Muscle of leg (tissue), 11 donors: ENCODE data around the gene GPR27. TPM values are rescaled to one million over a fixed set of nuclear protein-coding genes. Genes with fewer than 3 reads are reported as not detected.

Source experiments
- DNase-seq: peaks from one replicate; pipeline ENCODE4 v3.0.0; 2013
- H3K27ac ChIP-seq: one replicate; pipeline ENCODE4 v1.5.1; 2013; ENCODE audit warnings: mild to moderate bottlenecking, low read length, control low read depth
- H3K27me3 ChIP-seq: one replicate; pipeline ENCODE4 v1.6.1; 2013; ENCODE audit warnings: low read length; ENCODE audit not compliant: control insufficient read depth, insufficient read depth
- H3K36me3 ChIP-seq: one replicate; pipeline ENCODE4 v1.6.1; 2013; ENCODE audit warnings: low read length; ENCODE audit not compliant: control insufficient read depth, insufficient read depth
- H3K4me1 ChIP-seq: one replicate; pipeline ENCODE4 v1.6.1; 2013; ENCODE audit warnings: low read length; ENCODE audit not compliant: control insufficient read depth, insufficient read depth
- H3K4me3 ChIP-seq: one replicate; pipeline ENCODE4 v1.5.1; 2013; ENCODE audit warnings: low read length, control low read depth
- H3K9me3 ChIP-seq: replicated peaks from 2 replicates; pipeline ENCODE4 v1.6.1; 2013; ENCODE audit warnings: low read depth, low read length; ENCODE audit not compliant: control insufficient read depth
- WGBS: methylation state at CpG from one replicate; pipeline ENCODE4 v1.1.5; 2013; ENCODE audit warnings: missing lambda C conversion rate; ENCODE audit not compliant: insufficient coverage; 5-methylcytosine and 5-hydroxymethylcytosine counted together
- polyA plus RNA-seq, 8 donors: library from polyadenylated mRNA; unstranded; fragments of 120-200 nt; gene quantifications; one replicate each; pipeline versions ENCODE4 v1.2.1 to v1.2.3, GENCODE V29; 2013; ENCODE audit warnings: inconsistent platforms in 1 of 8, low replicate concordance in 1 of 8; ENCODE audit not compliant: insufficient read length in 8 of 8, insufficient read depth in 1 of 8
- total RNA-seq: library from RNA; stranded (reverse); fragments of 120-200 nt; gene quantifications from one replicate; pipeline ENCODE4 v1.2.4, GENCODE V29; 2013

Gene GPR27
- total and polyA plus RNA-seq, 9 donors = 1.5 to 4.2 (median 3.8) TPM

GRCh38 chr3:71800023-71800422, 46.4 kb downstream of the GPR27 start:
- WGBS = no CpG with 5 or more reads among the region's 3 CpGs
- Histone ChIP-seq H3K9me3 (no peaks in the 10 kb centered on the region), H3K27ac (no peak overlapping the region), H3K4me1 (no peaks in the 10 kb centered on the region), H3K36me3 (no peaks in the 10 kb centered on the region), H3K4me3 (no peak overlapping the region), H3K27me3 (peaks cover 6% of the 10 kb centered on the region)
- no peak for DNase-seq

DNA sequence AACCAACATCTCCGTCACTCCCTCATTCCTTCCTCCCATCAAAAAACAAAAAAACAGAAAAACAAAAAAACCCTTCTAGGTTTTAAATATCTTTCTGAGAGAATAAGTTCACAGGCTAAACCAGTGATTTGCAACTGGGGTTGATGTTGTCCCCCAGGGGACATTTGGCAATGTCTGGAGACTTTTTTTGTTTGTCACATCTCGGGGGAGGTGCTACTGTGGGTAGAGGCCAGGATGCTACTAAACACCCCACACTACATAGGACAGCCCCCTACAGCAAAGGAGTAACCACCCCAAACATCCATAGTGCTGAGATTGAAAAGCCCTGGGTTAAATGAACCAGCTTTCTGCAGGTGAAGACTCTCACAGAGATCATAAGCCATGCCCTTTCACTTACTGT, 48.3 kb downstream of the GPR27 start:
- no peaks in the 10 kb centered on the region for H3K4me1 ChIP-seq
- H3K9me3 ChIP-seq = no peaks in the 10 kb centered on the region
- H3K27me3 ChIP-seq = peaks cover 5% of the 10 kb centered on the region
- DNase-seq = no peak
- no peaks in the 10 kb centered on the region for H3K36me3 ChIP-seq
- H3K27ac ChIP-seq = no peak overlapping the region
- no peak overlapping the region for H3K4me3 ChIP-seq
- no CpG with 5 or more reads among the region's 2 CpGs for WGBS

GRCh38 chr3:71803248-71803647, 49.6 kb downstream of the GPR27 start:
- Histone ChIP-seq H3K4me1 (no peaks in the 10 kb centered on the region), H3K27me3 (peaks cover 5% of the 10 kb centered on the region), H3K9me3 (no peaks in the 10 kb centered on the region), H3K27ac (no peak overlapping the region), H3K36me3 (no peaks in the 10 kb centered on the region), H3K4me3 (no peak overlapping the region)
- no peak for DNase-seq
- 80% methylated on average over 2 of the region's 3 CpGs for WGBS

DNA sequence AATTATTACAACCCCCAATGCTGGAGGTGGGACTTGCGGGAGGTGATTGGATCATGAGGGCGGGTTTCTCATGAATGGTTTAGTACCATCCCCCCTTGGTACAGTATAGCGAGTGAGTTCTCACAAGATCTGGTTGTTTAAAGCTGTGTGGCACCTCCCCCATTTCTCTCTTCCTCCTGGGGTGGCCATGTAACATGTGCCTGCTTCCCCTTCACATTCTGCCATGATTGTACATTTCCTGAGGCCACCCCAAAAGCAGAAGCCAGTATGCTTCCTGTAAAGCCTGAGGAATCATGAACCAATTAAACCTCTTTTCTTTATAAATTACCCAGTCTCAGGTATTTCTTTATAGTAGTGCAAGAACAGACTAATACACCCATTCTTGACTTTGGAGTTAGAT, 51.5 kb downstream of the GPR27 start:
- Histone ChIP-seq H3K27me3 (no peaks in the 10 kb centered on the region), H3K9me3 (no peaks in the 10 kb centered on the region), H3K36me3 (no peaks in the 10 kb centered on the region), H3K27ac (no peak overlapping the region), H3K4me1 (no peaks in the 10 kb centered on the region), H3K4me3 (no peak overlapping the region)
- DNase-seq = no peak
- no CpG with 5 or more reads among the region's 3 CpGs for WGBS

DNA sequence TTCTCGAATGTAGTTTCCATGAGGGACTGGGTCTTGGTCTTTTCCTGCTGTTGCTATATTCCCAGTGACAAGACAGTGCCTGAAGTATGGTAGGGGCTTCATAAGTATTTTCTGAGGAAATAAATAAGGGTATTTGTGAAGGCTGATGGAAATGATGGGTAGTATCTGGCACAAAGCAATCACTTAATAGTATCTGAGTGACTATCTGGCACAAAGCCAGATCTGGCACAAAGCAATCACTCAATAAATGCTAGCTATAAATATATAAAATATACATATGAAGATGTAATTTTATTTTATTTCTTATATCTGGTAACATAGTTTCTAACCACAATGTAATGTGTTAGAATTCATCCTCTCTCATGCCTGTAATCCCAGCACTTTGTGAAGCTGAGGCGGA, 52.0 kb downstream of the GPR27 start:
- no peak overlapping the region for H3K4me3 ChIP-seq
- H3K27me3 ChIP-seq = no peaks in the 10 kb centered on the region
- no peak overlapping the region for H3K27ac ChIP-seq
- no peaks in the 10 kb centered on the region for H3K4me1 ChIP-seq
- WGBS = 100% methylated on average over 1 of the region's 2 CpGs
- DNase-seq = no peak
- H3K36me3 ChIP-seq = no peaks in the 10 kb centered on the region
- H3K9me3 ChIP-seq = no peaks in the 10 kb centered on the region

Other genes starting within 250 kb of the GPR27 start
- gene FOXP1, start 170.1 kb upstream of the GPR27 start, total RNA-seq = 28.2 TPM
- gene FOXP1, start 170.1 kb upstream of the GPR27 start, polyA plus RNA-seq = 10 to 100 TPM; 17.6 to 23.4 (median 20.2) TPM
- gene EIF4E3, start 28.5 kb upstream of the GPR27 start, total RNA-seq = 4.2 TPM
- gene EIF4E3, start 28.5 kb upstream of the GPR27 start, polyA plus RNA-seq = 10 to 100 TPM in 1 of 8 donors, 1 to 10 TPM in 7; 6.3 to 10.4 (median 8.4) TPM
- gene PROK2, start 31.3 kb downstream of the GPR27 start, total RNA-seq = 0.98 TPM
- 1 to 10 TPM in 3 of 8 donors, under 1 TPM in 5; 0.16 to 3.3 (median 0.64) TPM for gene PROK2, start 31.3 kb downstream of the GPR27 start, polyA plus RNA-seq